UCSD-AML1 (cell line): ENCODE data around the gene SLC39A13.

Experiments used
- DNase-seq: peaks from one replicate; lab custom pipeline; 2025; ENCODE audit not compliant: unreplicated experiment; lab: John Stamatoyannopoulos, UW

Gene SLC39A13

DNA sequence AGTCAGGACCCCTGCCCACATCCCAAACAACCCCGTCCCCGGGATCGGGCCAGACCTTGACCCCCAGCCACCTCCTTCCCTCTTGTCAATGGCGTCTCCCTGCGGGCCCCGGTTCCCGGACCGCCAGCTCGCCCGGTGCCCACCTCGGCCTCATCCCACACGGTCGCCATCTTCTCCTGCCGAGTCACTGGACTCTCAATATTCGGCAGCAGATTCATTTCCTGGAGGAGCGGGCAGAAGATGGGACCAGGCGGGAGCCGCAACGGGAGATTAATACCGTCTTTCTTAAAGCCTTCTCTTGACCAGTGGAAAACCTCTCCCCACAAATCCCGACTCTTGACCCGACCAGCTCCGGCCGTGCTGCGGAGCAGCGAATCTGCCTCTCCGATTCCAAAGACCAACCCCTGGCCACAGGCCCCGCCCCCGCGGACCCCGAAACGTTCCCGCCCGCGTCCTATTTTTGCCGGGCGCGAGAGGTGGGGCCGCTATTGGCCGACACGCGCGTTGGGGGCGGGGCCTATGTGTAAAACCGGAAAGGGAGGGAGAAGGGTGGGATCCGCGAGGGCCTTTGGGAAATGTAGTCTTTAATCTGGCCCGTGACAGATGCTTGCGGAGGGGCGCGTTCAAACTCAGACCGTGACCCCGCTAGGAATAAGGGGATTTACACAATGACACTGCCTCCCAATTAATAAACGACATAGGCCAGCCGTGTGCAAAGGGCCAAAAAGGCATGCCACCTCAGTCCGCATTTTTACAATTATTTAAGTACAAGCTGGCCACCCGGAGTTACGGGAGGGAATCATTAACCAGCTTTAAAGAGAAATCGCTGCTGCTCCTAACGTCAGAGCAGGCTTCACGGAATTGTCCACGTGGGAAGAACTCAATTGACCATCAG, 17.9 kb downstream of the SLC39A13 start, which contains the start of gene PSMC3:
Gene PSMC3, minus strand, starts transcription at position 378 of the 895 bp plus-strand sequence. Its CDS starts 160 bp downstream, at position 218.
- DNase-seq = peak; percentile 97

- DNase-seq = no peak
Observed at GRCh38 chr11:47430524-47430923, 22.1 kb downstream of the SLC39A13 start.

GRCh38 chr11:47431356-47432083, 23.1 kb downstream of the SLC39A13 start:
- DNase-seq = no peak

GRCh38 chr11:47433157-47433556, 24.8 kb downstream of the SLC39A13 start:
- no peak for DNase-seq

DNA sequence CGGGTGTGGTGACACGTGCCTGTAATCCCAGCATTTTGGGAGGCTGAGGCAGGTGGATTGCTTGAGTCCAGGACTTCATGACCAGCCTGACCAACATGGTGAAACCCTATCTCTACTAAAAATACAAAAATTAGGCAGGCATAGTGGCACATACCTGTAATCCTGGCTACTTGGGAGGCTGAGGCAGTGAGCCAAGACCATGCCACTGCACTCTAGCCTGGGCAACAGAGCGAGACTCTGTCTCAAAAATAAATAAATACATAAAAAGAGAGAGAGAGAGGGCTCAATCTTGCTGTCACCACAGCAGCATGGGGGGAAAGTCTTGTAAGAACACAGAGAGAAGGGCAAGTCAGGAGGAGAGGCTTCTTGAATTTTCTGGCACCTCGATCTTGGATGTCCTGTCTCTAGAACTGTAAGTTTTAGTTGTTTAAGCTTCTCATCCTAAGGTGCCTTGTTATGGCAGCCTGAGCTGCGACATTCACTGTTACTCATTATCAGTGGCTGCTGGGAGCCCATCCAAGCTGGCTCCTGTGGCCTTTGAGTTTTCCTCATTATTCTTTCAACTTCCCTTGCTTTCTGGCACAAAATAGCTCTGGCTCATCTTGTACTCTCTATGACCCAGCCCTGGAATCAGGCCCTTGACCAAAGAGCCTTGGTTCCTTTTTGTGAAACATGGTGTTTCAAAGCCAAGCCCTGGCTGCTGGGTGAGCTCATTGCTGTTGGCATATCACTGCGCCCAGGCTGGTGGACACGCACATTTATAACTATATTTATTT, 25.8 kb downstream of the SLC39A13 start:
- no peak for DNase-seq

GRCh38 chr11:47435687-47436086, 27.3 kb downstream of the SLC39A13 start:
- DNase-seq = no peak

GRCh38 chr11:47436726-47437125, 28.3 kb downstream of the SLC39A13 start:
- DNase-seq = no peak

DNA sequence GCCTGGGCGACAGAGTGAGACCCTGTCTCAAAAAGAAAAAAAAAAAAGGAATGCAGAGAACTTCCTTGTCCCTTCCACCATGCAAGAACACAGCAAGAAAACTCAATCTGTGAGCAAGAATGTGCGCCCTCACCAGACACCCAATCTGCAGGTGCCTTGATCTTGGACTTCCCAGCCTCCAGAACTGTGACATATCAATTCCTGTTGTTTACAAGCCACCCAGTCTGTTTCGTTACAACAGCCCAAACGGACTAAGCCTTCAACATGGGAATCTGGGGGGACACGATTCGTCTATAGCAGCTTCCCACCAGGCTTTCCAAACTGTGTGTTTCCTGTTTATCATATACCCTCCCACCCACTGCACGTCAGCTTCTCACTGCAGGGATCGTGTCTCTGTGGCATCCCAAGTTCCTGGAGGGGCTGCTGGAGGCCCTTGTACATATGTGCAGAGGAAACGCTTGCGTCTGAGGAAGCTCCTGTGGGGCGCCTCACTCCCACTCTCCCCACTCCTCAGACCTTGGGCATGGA, 28.9 kb downstream of the SLC39A13 start:
- no peak for DNase-seq

DNA sequence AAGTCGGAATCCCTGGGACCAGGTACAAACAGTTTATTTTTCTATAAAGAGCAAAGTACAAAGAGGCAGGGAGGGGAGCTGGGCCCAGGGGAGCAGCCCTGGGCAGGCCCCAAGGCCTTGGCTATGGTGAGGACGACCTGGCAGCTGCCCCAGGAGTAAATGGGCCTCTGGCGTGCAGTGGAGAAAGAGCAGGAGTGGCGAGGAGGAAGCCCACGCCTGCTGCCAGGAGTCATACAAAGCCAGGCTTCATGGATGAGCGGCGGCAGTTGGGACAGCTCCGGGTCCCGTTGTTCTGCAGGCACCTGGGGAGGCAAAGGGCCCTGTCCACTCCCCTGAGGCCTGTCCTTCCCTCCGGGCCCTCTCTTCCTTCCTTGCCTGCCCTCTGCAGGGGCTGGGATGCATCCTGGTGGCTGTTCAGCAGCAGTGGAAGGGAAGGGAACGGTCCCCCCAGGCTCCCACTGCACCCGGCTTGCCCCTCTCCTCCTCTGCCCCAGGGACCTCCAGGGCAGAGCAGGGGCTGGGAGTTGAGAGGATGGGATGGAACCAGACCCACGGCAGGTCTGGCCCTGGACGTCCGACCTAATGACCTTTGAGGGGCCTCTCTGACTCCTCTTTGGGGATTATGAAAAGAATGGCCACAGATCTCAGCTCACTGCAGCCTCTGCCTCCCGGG, 29.5 kb downstream of the SLC39A13 start:
- no peak for DNase-seq

DNA sequence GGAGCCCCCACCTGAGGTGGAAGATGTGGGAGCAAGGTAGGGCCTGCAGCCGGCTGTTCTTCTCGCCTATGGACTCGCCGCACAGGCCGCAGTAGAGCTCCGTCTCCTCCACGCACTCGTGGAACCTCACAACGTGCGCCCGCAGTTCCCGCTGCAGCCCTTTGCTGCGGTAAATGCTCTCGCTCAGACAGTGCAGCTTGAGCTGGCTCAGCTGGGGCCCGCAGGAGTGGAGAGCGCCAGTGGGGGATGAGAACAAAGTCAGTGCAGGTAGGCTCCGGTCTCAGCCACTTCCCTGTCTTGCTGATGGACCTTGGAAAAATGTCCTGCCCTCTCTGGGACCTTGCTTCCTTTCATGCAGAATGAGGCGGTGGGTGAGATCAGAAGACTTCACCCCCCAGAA, 30.3 kb downstream of the SLC39A13 start:
- no peak for DNase-seq

DNA sequence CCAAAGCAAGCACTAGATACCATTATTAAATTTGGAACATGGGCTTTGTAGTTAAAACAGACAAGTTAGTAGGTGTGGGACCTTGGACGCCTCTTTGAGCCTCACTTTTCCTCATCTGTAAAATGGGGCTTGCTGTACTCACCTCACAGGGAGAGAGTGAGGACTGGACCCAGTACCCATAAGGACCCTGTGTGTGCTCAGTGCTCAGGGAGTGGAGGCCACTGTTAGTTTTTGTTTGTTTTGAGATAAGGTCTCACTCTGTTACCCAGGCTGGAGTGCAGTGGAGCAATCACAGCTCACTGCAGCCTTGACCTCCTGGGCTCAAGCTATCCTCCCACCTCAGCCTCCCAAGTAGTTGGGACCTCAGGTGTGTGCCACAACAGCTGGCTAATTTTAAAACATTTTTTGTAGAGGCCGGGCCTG, 31.7 kb downstream of the SLC39A13 start:
- no peak for DNase-seq

GRCh38 chr11:47441421-47441820, 33.0 kb downstream of the SLC39A13 start:
- DNase-seq = no peak

DNA sequence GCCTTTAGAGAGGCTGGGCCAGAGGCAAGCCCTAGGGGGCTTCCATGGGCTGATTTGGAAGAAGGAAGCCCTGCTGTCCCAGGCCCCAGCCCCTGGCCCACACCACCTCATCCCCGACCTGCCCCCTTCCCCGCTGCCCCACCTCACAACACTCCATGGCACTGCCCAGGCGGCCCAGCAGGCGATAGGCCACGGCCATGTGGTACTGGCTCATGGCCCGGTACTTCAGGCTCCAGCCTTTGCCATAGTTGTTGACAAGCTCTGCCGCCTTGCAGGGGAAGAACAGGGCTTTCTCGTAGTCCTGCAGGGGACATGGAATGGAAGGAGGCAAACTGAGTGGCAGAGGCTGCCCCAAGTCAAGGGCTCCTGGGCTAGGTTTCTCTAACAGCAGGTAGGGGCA, 34.1 kb downstream of the SLC39A13 start:
- DNase-seq = no peak

DNA sequence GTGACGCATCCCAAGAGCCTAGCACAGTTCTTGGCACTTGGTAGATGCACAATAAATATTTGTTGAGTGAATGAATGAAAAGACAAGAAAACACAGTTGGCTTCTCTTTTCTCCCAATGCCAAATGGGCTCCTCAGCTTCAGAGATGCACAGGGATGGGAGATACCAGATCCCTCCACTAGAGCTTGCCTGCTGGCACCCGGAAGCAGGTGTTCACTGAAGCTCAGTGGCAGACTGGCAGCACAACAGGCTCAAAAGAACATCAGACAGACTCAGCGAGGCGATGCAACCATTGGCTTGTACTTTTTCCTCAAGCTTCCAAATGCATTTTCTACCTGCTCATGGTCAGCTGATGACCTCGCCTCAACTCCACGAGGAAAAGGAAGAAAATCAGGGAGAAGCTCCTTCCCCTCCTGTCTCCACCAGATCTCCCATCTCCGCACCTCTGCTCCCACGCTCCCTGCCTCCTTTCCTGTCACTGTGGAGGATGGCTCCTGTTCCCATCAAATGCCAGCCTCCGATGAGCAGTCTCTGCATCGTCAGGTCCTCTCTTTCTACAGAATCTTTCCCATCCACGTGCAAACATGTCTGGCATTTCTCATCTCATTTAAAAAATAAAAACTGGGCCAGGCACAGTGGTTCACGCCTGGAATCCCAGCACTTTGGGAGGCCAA, 34.8 kb downstream of the SLC39A13 start:
- DNase-seq = no peak

- DNase-seq = no peak
Observed at GRCh38 chr11:47443817-47444216, 35.4 kb downstream of the SLC39A13 start.

- no peak for DNase-seq
Observed at GRCh38 chr11:47445840-47446239, 37.5 kb downstream of the SLC39A13 start.

DNA sequence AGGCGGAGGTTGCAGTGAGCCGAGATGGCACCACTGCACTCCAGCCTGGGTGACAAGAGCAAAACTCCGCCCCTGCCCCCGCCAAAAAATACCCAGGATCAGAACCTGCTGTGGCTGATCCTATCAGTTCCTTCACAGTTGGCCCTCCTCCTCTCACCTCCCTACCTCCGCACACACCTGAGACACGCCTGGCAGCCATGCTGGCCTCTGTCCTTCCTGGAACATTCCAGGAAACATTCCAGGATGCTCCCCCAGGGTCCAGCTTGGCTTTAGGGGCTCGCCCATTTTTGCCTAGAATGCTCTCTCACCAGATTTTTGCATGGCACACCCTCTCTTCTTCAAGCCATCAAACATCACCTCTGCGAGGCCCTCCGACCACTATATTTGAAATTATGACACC, 38.4 kb downstream of the SLC39A13 start:
- no peak for DNase-seq

- DNase-seq = no peak
Observed at GRCh38 chr11:47447906-47448305, 39.5 kb downstream of the SLC39A13 start.

DNA sequence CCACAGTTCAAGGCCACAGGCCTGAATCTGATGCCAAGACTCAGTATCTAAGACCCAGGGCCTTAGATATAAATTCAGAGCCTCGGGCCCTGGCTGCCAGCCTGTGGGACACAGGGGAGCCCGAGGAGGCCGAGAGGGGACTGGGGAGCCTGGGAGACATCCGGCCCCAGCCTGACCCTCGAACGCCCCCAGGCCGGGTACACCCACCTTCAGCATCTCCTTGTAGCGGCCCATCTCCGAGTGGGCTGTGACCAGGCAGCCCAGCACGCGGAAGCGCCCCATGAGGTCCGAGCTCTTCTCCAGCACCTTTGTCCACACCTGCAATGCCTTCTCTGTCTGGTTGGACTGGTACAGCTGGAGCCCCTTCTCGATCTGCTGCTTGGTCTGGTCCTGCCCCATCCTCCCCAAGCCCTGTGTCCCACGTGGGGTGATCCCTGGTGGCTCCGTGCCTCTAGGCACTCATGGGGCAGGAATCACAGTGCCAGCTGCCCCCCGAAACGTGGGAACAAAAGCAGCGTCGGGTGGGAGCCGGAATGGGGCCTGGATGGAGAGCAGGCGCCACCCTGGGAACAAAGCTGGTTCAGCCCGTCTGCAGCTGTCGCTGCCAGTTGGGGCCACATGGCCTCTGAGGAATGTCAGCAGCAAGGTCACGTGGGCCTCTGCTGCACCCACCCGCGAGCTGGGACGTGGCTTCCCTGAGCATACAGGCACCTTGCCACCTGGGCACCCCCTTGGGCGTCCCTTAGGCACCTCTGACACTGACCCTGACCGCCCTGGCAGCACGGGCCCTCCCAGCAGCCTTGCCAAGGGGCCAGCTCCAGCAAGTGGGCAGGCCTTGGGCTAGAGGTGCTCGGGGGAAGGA, 40.4 kb downstream of the SLC39A13 start, which contains the start of gene RAPSN:
Gene RAPSN, minus strand, starts transcription at position 571 of the 862 bp plus-strand sequence. Its CDS starts 172 bp downstream, at position 399.
- DNase-seq = no peak
